T-helper 9 cell (primary cell): ENCODE data around the gene CCDC33.

Source experiments
- DNase-seq: peaks from one replicate; pipeline ENCODE4 v3.0.0-alpha.2; 2020
- total RNA-seq, 2 donors: gene quantifications; one replicate each; lab custom pipeline; 2026; lab: John Stamatoyannopoulos, UW

Gene CCDC33
- 0 reads per million in 2 donors for total RNA-seq

DNA sequence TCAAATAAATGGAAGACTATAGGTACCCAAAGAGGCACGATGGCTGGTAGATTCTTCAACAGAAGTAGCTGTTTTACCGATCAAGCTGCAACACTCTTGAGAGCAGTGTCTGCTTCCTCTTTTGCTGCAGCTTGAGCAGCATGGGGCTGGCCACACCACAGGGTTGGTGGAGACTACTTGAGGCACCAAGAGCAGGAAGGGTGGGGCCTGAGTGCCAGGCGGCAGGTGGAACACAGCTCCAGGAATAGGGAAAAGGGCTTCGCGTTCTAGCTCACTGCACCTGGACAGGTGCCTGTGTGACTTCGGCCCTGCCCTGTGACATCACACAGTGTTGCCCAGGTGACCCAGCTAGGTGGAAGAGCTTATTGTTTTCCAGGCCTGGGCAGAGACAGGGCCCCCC, at the start of gene CCDC33:
Gene CCDC33, plus strand, starts transcription at position 365 of the 400 bp plus-strand sequence. CDS start 394 bp downstream, outside the sequence.
- no peak for DNase-seq

DNA sequence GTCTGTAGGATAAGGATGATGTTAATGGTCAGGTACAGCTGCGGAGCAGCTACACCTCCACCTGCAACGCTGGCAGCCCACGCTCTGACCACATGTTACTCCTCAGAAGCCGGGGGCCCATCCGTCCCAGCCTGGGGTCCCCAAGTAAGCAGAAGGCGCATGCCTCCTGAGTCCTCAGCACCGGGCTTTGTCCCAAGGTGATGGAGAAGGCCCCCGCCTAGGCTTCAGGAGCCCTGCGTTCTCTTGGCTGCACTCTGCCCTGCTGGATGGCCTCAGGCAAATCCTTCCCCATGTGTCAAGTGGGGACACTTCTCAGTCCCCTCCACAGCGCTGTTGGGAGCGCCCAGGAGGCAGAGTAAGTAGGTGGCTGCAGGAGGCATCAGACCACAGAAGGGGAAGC, 47.9 kb upstream of the CCDC33 start:
- no peak for DNase-seq

DNA sequence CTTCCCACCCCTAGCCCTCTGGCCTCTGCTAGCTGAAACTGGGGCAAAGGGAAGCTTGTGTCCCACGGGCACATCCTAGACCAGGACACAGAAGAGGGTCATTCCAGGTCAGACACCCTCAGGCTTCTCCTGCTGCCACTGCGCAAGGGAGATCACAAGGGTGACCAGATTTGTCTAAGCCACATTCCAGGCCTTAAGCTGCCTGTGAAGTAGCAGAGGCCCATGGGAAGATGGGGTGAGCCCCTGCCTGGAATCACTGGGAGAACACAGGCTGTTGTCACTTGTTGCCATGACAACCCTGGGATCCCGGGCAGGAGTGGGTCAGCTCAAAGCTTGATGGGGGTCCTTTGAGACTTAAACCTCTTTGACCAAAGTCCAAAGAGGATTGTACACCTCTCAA, 44.3 kb upstream of the CCDC33 start:
- no peak for DNase-seq

DNA sequence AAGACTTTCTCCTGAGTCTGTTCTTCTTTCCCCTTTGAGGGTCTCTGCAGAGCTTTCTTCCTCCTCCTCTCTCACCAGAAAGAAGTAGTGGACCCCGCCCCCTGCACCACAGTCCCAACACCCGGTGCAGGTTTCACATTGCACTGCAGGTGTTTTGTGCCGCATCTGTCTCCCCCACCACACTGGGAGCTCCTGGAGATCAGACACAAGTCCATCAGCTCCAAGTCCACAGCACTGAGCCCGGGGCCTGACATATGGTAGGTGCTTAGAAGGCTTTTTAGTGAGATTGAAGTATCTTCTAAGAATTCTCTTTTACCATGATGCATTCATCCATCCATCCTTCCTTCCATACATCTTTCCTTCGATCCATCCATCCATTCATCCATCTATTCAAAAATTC, 43.4 kb upstream of the CCDC33 start:
- DNase-seq, result no peak

DNA sequence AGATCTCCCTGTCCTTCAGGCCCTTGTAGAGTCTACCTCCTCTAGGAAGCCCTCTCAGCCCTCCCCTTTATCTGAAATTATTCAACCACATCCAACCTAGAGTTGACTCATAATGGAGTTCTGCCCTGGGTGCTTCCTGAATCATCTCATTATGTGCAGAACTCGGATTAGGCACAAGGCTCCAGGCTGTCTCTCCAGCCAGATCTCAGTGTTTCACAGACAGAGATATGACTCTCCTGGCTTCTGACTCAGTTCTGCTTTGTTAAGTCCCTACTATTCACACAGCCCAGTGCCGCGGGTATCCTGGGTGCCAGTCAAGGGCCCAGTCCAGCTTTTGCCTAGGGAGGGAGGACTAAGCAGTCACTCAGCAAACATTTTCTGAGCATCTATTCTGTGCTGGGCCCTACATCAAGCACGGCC, 42.8 kb upstream of the CCDC33 start:
- no peak for DNase-seq

DNA sequence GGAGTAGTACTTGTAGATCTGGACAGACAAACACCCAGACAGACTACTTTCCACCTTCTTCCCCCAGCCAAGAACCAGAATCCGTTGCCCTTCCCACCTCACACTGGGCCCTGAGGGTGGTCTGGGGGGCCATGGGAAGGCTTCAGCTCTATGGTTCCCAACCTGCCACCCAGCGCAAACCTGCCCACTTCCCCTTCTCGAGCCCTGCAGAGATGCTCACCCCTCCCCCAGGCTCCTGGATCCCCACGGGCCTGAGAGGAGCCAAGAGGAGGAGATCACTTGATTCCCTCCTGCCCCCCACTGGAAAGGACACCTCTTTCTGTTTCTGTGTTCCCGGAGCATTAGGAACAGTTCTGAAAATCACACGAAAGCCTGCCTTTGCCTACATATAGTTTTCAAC, 42.2 kb upstream of the CCDC33 start:
- DNase-seq, result no peak

DNA sequence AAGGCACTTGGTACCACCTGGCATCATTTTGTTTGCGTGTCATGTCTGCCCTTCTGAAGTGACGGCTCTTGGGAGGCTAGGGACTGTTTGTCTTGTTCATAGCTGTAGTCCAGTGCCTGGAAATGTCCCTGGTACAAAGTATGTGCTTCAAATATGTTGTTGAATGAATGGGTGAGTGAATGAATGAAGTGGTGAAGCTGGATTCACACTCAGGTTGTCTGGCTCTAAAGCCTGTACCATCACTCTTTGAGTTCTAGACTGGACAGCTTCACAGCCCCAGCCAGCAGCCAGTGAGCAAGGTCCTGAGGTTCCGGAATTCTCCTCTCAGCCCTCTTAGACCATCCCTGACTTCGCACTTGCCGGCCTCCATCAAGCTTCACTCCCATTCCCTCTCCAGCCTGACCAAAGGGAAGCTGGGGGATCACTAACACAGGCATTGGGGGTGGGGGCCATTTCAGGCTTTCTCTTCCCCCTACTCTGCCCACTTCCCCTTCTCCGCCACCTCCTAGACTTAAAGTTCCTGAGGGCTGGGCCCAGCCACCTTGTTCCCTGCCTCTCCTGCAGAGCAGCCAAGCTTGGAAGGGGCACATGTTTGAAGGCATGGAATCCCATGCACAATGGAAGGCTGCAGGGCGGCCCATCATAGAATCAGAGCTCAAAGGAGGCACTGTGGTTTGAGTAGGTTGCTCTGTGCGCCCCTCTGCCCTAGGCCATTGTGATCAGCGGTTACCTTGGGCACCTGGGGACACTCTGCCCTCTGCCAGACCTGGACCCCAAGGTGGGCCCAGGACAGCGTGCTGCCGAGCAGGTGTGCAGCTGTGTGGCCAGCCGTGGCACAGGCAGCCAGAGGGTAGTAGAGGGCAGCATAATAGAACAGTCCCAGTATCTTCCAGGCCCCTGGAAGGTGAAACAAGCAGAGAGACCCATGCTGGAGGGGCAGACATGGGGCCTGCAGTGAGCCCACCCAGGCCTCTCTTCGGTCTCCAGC, 41.3 kb upstream of the CCDC33 start:
- DNase-seq, result no peak

DNA sequence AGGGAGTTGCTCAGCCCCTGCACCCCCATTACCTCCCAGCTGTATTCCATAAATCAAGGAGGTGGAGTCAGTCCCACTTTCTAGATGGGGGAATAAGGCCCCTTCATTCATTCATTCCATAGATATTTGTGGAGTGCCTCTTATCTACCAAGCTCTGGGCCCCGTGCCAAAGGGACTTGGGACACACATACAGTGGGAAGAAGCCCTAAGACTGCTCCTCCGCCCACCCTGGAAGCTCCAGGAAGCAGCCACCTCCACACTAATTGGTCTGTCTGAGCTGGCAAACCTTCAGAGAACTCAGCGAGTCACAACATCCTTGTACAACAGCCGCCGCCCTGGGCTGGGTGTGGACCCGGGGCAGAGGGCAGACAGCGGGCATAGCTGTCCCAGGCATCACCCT, 40.0 kb upstream of the CCDC33 start:
- DNase-seq, result no peak

DNA sequence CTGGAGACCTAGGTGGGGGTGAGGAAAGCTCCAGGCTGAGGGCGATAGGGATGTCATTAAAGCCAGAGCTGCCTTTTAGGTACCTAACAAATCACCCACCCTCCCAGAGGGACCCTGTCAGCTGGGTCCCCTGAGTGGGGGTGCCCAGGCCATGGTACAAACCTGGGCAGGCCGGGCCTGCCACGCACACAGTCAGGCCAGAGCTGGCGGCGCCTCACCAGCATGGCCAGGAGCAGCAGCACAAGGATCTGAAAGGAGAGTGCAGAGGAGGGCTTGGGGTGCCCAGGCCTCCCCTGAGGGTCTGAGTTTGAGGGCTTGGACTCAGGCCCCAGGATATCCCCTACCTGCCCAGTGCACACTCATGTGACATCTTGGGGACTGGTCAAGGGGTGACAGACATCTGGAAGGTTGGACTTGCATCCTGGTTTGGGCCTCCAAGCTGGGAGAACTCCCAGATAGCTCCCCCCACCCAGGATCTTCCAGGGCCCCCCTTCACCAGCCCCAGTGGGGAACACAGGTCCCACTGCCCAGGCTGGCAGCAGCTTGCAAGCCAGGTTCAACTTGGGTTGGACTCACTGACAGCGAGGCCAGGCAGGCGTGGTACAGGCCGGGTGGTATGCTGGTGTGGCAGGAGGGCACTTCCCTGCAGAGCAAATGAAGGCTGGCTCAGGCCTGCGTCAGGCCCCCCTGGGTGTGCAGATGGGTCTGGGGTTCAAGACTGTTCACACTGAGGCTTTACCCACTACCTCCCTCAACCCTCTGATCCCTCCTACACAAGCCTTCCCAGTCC, 38.8 kb upstream of the CCDC33 start:
- DNase-seq, result no peak

DNA sequence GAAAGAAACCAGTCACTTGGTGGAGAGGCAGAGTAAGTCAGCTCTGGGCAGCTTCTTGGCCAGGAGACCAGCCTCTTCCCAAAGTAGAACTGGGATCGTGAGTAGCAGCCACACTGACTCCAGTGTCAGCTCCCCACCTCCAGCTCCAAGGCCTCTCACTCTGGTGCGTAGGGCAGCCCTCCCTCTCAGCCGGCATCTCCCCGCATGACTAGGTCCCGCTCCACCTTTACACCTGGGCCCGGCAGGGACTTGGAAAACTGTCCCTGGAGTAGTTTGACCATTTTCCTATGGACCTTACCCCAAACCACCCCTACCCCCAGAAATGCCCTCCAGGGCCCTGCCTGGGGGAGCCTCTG, 36.9 kb upstream of the CCDC33 start:
- no peak for DNase-seq

DNA sequence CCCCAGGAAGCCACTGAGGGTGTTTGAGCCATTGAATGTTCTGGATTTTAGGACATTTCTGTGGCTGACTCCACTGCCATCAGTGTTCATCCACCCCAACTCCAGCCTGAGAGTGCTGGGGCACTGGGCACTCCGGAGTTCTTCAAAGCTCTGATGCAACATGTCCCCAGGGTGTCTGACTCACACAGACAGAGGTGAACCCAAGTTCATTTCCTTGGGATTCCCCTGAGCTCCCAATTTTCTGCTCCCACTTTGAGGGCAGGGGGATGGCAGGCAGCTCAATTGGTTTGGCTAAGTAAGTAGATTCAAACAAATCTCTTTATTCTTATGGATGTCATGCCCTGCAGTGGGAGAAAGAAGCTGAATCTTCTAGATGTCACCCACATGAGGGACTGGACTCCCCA, 35.7 kb upstream of the CCDC33 start:
- DNase-seq, result no peak

DNA sequence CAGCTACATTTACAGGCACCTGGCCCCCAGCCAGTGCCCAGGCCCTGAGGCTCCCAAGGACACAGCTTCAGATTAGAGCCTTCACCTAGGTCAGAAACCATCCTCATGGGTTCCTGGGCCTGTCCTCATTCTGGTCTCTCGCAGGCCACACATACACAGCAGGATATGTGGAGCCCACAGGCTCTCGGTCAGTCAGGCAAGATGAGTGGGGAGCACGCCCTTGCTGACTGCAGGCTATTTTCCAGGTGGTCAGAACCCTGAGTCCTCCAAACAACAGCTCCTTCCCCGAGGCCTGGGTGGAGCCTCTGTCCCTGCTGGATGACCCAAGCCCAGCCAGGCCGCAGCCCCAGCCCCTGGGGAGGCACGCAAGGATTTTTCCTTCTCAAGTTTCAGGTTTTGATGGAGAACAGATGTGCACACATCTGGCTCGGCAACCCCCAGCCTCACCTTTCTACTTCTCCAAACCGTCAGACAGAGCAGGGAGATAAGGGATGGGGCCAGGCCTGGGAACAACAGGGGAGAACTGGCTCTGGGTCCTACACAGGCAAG, 35.2 kb upstream of the CCDC33 start:
- DNase-seq, result no peak

DNA sequence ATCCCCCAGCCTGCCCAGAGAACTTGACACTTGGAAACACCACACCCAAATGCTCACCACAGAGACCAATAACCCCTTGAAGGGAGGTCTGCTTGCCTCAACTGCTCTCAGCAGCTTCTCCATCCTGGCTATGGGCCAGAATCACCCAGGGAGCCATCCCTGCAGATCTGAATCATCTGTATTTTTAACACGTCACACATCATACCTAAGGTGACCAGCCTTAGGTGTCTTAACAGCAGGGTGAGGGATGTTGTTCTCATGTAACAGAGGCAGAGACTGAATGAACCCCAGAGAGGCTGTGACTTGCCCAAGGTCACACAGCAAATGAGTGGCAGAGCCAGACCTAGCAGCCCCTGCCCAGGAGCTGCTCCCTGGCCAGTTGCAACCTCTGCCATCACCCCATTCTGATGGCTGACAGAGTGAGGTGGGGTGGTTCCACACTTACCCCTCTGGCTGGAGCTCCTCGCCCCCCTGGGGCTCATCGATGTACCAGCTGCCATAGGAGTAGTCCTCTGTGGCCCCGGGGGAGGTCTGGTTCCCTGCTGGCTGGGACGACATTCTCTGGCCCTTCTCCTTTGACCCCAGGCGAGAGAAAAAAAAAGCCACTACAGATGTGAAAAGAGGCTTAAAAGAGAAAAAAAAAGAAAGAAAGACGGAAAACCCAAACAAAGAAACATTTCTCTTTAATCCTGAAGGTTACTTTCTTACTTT, 34.3 kb upstream of the CCDC33 start:
- DNase-seq, result no peak

DNA sequence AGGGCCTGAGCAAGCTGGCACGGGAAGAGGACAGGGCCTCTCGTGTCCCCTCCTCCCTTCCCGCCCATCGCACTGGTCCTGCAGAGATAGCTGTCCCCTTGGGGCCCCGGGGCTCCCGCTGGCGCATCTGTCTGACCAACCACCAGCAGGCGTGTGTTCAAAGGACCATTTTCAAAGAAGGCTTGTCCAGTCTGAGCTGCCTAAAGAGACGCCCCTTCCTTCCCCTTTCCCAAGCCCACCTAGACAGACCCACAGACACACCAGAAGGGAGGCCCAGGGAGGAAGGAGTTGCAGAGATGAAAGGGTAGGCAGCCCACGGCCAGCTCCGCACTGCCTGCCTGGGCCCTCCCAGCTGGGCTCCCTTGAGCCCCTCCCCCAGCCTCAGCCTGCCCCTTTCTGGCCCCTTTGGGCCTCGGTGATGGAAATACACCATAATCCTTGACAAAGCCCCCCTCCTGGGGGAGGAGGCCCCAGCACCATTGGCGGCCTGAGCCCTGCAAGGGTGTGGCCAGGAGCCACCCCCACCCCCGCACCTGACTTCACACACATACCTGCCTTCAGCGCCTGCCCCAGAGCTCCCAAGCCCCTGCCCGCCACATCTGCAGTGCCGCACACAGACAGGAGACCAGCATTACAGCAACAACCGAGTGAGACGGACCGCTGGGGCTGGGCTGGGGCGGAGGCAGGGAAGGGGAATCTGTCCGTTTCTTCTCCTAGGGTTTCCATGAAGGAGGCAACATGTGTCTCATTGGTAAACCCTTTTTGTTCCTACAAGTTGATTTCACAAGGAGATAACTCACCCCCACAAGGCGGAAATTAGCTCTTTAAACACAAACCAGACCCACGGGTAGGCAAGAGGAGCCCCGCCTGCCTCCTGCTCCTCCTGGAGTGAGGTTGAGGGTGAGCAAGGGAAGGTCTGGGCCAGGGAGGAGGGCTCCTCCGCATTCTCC, 33.4 kb upstream of the CCDC33 start, which contains the start of gene STRA6:
Gene STRA6, minus strand, starts transcription at position 336 of the 950 bp plus-strand sequence. CDS start 520 bp downstream, outside the sequence.
- no peak for DNase-seq

DNA sequence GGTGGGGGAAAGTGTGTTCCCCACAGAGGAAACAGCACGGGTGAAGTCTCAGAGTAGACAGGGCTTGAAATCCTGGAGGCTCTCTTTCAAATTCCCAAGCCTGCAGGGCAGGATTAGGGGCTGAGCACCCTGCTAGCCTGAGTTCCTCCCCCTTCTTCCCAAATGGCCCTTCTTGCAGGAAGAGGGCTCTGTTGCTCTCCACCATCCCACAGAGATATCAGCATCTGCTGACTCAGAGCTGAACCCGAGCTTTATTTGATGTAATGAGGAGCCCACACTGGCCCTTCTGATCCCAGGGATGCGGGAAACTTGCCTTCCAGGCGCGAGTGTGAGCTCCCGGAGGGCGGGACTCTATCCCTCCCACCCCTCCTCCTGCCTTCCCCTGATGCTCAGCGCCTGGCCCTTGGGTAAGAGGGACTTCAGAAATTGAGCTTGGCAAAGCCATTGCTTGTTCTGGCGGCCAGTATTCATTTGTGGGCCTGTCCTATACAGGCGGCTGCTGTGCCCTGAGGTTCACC, 32.2 kb upstream of the CCDC33 start:
- no peak for DNase-seq

DNA sequence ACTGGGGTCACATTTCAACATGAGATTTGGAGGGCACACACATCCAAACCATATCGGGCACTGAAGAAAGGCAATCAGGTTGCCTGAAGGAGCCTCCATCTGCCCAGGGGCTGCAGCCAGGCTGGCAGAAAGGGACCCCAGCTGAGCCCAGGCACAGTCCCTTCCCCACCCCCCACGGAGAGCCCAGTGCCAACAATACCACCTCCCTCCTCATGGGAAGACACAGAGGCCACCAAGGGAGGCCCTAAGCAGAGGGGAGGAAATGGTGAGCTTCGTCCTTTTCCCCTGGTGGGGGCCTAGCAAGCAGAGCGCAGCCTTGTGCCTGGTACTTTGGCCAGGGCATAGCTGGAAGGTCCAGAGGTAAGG, 30.6 kb upstream of the CCDC33 start:
- DNase-seq, result no peak

DNA sequence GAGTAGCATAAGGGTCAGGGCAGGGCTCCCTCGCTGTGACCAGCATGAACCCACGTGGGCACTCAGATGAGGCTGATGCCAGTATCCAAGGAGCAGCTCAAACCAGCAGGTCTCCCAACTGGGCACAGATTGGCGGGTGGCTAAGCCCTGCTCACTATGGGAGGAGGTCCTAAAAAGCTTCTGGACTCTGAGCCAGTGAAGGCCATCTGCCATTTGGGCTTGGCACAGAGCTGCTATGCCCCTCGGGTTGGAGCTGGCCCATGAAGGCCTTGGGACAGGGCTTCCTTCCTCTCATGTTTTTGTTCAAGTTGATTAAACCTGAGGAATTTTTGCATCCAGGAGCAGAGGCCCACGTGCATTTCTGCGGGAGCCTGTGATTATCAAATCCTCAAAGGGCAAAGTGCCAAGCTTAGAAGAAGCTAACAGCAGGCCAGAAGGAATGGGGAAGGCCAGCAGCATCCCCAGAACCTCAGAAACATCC, 29.3 kb upstream of the CCDC33 start:
- DNase-seq, result no peak

DNA sequence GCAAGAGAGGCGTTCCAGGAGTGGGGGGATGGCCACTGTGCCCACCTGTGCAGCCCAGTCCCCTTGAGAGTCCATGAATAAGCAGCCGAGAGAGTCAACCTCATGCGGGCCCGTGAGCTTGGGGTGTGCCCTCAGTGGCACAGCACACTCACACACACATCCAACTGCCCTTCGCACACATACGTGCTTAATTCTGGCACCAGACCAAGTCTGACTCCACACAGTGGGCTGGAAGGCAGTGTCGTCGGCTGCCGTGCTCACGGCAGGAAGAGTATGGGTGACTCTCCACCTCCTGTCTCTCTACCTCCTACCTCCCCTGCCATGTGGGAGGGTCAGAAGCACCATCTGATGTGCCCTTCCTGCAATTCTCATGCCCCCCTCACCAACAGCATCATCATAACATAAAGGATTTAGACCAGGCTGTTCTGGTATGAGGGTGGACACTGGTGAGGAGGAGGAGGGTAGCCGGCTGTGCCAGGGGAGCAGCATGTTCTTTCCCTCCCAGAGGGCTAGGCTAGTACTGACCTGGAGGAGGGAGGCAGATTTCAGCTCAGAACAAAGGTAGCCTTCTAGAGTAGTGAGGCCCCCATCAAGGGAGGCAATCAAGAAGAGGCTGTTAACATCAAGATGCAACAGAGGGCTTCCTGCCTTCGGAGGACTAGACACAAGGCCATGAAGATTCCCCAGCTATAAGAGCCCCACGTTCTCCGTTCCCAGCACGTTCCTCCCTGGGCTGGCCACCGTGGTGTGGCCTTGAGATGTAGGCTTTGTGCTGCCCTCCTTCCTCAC, 28.3 kb upstream of the CCDC33 start:
- no peak for DNase-seq

DNA sequence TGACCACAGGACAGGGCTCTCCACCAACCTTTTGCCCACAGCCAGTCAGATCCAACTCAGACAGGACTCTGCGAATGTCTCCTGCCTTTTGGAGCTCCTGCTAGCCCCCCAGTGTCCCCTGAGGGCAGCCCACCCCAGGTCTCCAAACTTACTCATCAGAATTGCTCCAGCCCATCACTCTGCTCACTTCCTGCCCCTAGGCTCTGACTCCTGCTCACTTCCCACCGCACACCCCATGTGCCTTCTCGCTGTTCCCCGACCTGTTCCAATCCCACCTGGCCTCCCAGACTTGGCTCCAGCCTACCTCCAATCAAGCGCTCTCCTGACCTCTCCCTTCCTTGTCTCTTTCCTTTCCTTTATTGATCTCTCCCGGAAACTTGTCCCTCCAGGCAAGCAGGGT, 27.6 kb upstream of the CCDC33 start:
- no peak for DNase-seq

DNA sequence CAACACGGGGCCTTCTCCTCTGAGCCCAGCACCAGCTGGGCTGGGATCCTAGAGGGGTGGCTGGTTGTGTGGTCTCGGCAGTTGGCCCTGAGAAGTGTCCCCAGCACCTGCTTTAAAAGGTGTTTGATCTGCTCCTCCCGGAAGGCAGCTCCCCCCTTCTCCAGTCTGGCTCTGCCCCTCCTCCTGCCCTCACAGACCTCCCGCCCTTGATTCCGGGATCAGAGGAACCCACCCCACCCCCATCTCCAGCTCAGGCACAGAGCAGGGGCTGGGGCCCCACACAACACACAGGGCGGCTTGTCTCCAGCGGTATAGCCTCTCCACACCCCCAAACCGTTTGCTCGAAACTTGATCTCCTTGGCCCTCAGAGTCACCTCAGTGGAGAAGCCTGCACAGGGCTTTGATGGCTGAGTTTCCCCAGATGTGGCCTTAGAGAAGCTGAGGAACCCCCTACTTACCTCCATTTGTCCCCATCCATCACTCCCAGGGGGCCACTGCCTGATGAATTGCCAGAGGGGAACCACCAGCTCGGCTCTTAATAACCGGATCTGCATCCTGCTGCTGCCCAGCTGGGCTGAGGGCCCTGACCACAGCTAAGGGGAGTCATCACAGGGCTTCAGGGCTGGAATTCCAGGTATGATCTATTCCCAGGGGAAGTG, 27.1 kb upstream of the CCDC33 start:
- DNase-seq, result no peak
